CD4-positive, alpha-beta T cell treated with Interleukin-2 at 100 ng/mL for 4 hours (primary cell): ENCODE data around the gene ABCD1.

Experiments used
- DNase-seq: peaks from one replicate; pipeline ENCODE4 v3.0.0-alpha.2; 2020; ENCODE audit warnings: low spot score

ABCD1 gene

GRCh38 chrX:153773741-153774575 lies 49.3 kb downstream of the ABCD1 start:
- DNase-seq = no peak

- DNase-seq = no peak
These were observed 50.1 kb downstream of the ABCD1 start for GRCh38 chrX:153774576-153775292.

- DNase-seq = no peak
These were observed 50.9 kb downstream of the ABCD1 start for GRCh38 chrX:153775293-153776119.

GRCh38 chrX:153776120-153776599 lies 51.5 kb downstream of the ABCD1 start:
- DNase-seq = no peak

GRCh38 chrX:153776611-153777045 lies 52.0 kb downstream of the ABCD1 start:
- no peak for DNase-seq

GRCh38 chrX:153777261-153778090 lies 52.8 kb downstream of the ABCD1 start:
- DNase-seq = no peak

- no peak for DNase-seq
These were observed 53.5 kb downstream of the ABCD1 start for GRCh38 chrX:153778181-153778580.

- no peak for DNase-seq
These were observed 54.0 kb downstream of the ABCD1 start for GRCh38 chrX:153778684-153779101.

GRCh38 chrX:153779891-153780677 lies 55.4 kb downstream of the ABCD1 start:
- no peak for DNase-seq

- no peak for DNase-seq
These were observed 56.2 kb downstream of the ABCD1 start, which contains the start of gene SRPK3 for GRCh38 chrX:153780678-153781427. TSS of gene SRPK3 (plus strand) at chrX:153781041. CDS start at chrX:153781087, 46 bp downstream.

GRCh38 chrX:153781428-153782047 lies 56.9 kb downstream of the ABCD1 start:
- no peak for DNase-seq

- DNase-seq = no peak
These were observed 57.7 kb downstream of the ABCD1 start for GRCh38 chrX:153782313-153782712.

- no peak for DNase-seq
These were observed 58.2 kb downstream of the ABCD1 start for GRCh38 chrX:153782871-153783270.

GRCh38 chrX:153783378-153784013 lies 58.8 kb downstream of the ABCD1 start:
- no peak for DNase-seq

- no peak for DNase-seq
These were observed 59.8 kb downstream of the ABCD1 start for GRCh38 chrX:153784325-153784967.

GRCh38 chrX:153786669-153787068 lies 62.0 kb downstream of the ABCD1 start:
- DNase-seq = no peak

- no peak for DNase-seq
These were observed 65.0 kb downstream of the ABCD1 start for GRCh38 chrX:153789654-153790053.
